Adipocyte (in vitro differentiated cells): ENCODE data around the gene RAB11FIP2.

ENCODE experiments used
- DNase-seq: peaks from one replicate; pipeline ENCODE4 v3.0.0-alpha.2; 2015; ENCODE audit warnings: low read depth
- H3K27me3 ChIP-seq: replicated peaks from 2 replicates; pipeline ENCODE4 v1.7.0; 2013; ENCODE audit warnings: mild to moderate bottlenecking, low read length, moderate library complexity; ENCODE audit not compliant: control insufficient read depth, insufficient read depth
- H3K36me3 ChIP-seq: 2 replicates; pipeline ENCODE4 v1.7.0; 2013; ENCODE audit warnings: low read length, mild to moderate bottlenecking, moderate library complexity; ENCODE audit not compliant: control insufficient read depth, insufficient read depth, severe bottlenecking
- H3K4me1 ChIP-seq: 2 replicates; pipeline ENCODE4 v1.7.0; 2013; ENCODE audit warnings: mild to moderate bottlenecking, low read length, moderate library complexity; ENCODE audit not compliant: control insufficient read depth, insufficient read depth
- H3K4me3 ChIP-seq: 2 replicates; pipeline ENCODE4 v1.7.0; 2013; ENCODE audit warnings: mild to moderate bottlenecking, low read length, moderate library complexity
- H3K9ac ChIP-seq: 2 replicates; pipeline ENCODE4 v1.7.0; 2013; ENCODE audit warnings: mild to moderate bottlenecking, low read length, moderate library complexity
- H3K9me3 ChIP-seq: 2 replicates; pipeline ENCODE4 v1.7.0; 2013; ENCODE audit warnings: mild to moderate bottlenecking, low read length, moderate library complexity; ENCODE audit not compliant: control insufficient read depth

RAB11FIP2 gene

DNA sequence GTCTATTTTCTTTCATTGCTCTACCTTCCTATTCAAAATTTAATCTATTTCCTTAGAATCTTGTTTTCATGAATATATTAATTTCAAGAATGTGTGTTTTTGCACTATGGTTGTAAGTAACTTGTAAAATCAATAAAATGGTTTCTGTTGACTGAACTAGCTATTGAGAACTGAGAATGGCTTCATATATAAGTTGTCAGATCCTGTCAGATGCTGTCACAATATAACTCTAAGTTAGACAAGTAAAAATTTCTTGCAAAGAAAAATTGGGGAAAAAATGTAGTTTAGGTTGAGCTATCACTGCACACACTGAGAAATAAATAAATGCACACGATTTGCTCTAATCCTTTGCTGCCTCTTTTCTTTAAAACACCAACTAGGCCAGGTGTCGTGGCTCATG, 89.8 kb downstream of the RAB11FIP2 start:
- no peak overlapping the region for H3K4me3 ChIP-seq
- DNase-seq = no peak

DNA sequence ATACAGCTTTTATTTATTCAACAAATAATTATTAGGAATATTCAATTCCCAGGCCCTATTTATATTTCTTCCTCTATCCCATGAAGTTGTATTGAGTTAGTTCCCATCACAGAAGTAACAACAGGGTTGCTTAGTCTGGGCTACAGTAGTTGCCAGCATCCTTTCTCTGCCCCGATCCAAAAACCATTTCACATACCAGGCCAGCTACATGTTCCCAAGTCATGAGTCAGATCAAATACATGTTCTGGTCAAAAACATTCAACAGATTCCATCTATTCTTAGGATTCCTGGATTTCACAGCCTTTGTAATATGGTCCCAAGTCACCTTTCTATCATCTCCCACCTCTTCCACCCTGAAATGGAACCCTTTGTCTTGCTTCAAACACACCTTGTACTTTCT, 91.6 kb downstream of the RAB11FIP2 start:
- Histone ChIP-seq H3K4me1 (peaks cover 4% of the 10 kb centered on the region), H3K27me3 (peaks cover 6% of the 10 kb centered on the region)

More for the DNA sequence above, 89.8 kb downstream of the RAB11FIP2 start:
- H3K9me3 ChIP-seq = no peaks in the 10 kb centered on the region
- H3K36me3 ChIP-seq = no peaks in the 10 kb centered on the region
- H3K9ac ChIP-seq = no peak overlapping the region
- no peaks in the 10 kb centered on the region for H3K27me3 ChIP-seq
- H3K4me1 ChIP-seq = peaks cover 4% of the 10 kb centered on the region

More for the DNA sequence above, 91.6 kb downstream of the RAB11FIP2 start:
- Histone ChIP-seq H3K9me3 (no peaks in the 10 kb centered on the region), H3K36me3 (no peaks in the 10 kb centered on the region), H3K9ac (no peak overlapping the region), H3K4me3 (no peak overlapping the region)
- no peak for DNase-seq
